Kidney glomerular epithelial cell (primary cell): ENCODE measurements around the gene SSU72.

Experiments used
- DNase-seq: peaks from one replicate; lab custom pipeline; 2025; lab: John Stamatoyannopoulos, UW

Gene SSU72

GRCh38 chr1:1574721-1575537, at the start of gene SSU72:
SSU72 (minus strand) TSS chr1:1574863; CDS start chr1:1574557, 306 bp downstream.
- DNase-seq = peak; percentile 75

- no peak for DNase-seq
Measured at GRCh38 chr1:1623631-1624442, 49.2 kb upstream of the SSU72 start.

GRCh38 chr1:1623181-1623630, 48.5 kb upstream of the SSU72 start:
- no peak for DNase-seq

GRCh38 chr1:1622788-1623094, 48.1 kb upstream of the SSU72 start:
- DNase-seq = no peak

- DNase-seq = no peak
Measured at GRCh38 chr1:1622010-1622787, 47.5 kb upstream of the SSU72 start.

GRCh38 chr1:1621173-1622009, 46.7 kb upstream of the SSU72 start:
- DNase-seq = no peak

- DNase-seq = no peak
Measured at GRCh38 chr1:1620433-1621139, 45.9 kb upstream of the SSU72 start.

GRCh38 chr1:1619917-1620361, 45.3 kb upstream of the SSU72 start:
- no peak for DNase-seq

- no peak for DNase-seq
Measured at GRCh38 chr1:1618396-1619068, 43.9 kb upstream of the SSU72 start.

GRCh38 chr1:1617925-1618324, 43.3 kb upstream of the SSU72 start:
- no peak for DNase-seq

- DNase-seq = no peak
Measured at GRCh38 chr1:1617516-1617915, 42.9 kb upstream of the SSU72 start.

GRCh38 chr1:1616838-1617237, 42.2 kb upstream of the SSU72 start:
- DNase-seq = no peak

- DNase-seq = no peak
Measured at GRCh38 chr1:1616045-1616790, 41.6 kb upstream of the SSU72 start.

- peak; percentile 65 for DNase-seq
Measured at GRCh38 chr1:1615256-1616044, 40.8 kb upstream of the SSU72 start, which contains the start of gene MIB2. MIB2 (plus strand) TSS chr1:1615500; CDS start chr1:1623453, 7,953 bp downstream.

- no peak for DNase-seq
Measured at GRCh38 chr1:1614954-1615255, 40.2 kb upstream of the SSU72 start.

GRCh38 chr1:1614204-1614953, 39.7 kb upstream of the SSU72 start:
- no peak for DNase-seq

GRCh38 chr1:1613509-1614082, 38.9 kb upstream of the SSU72 start:
- no peak for DNase-seq

GRCh38 chr1:1612104-1612400, 37.4 kb upstream of the SSU72 start:
- no peak for DNase-seq
